ENCODE results near the gene ANKRD22.

The ANKRD22 gene

GRCh38 chr10:88851706-88852105 is at the start of gene ANKRD22:
TSS of gene ANKRD22 (minus strand) at chr10:88851844. CDS start at chr10:88851607, 237 bp downstream.
- DNase-seq, result peak; percentile 61

- DNase-seq, result no peak
Measured at GRCh38 chr10:88899886-88900285, 48.2 kb upstream of the ANKRD22 start.

DNA sequence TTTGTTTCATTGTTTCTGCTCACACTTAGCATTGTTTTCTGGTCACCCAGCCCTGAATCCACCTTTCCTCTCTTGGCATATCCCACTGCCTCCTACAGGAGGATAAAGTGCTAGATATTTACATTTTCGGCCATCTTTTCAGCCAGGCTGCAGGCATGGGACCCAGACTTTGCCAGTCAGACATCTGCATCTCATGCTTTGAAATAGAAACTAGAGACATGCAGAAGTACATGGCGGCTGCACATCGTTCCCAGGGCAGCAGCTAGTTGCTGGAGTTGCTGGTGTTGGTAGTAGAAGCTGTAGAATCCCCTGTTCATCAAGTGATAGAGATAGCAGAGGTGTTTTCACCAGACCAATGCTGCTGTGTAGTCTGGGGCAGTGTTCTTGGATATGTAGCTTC is 47.1 kb upstream of the ANKRD22 start:
- DNase-seq, result no peak

DNA sequence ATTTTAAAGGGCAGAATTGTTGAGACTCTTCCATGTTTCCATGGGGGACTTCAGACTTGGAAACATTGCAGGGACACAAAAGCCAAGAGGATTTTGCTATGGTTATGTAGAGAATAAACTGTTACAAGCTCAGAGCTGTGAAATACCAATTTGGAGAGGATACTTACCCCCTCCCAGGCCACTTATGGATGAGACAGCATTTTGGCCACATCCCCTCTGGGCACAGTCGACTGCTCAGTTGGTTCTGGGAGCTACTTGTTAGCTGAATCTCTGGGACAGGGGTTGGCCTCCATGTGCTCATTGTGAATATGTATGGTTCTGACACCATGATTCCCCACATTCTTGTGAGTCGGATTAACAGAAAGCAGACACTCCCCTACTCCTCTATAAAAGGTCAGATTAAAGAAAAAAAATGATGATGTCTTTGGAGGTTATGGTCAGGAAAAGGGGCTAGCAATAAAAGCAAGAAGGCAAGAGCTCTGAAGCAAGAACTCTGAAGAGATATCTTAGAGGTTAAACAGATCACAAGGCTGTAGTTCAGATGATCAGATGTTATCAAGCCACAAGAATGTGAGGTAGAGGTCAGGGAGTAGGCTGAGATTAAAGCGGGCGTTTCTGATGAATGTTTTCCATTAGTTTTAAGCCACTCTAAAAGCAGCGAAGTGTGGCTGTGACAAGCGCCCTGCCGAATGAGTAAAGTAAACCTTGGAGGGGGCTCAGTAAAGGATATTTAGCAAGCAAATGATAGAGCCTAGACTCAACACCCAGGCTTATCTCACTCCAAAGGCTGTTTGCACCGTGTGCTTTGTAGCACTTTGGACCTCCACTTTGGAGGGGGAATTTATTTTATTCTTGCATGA is 45.6 kb upstream of the ANKRD22 start:
- no peak for DNase-seq

- no peak for DNase-seq
Measured at GRCh38 chr10:88896372-88896993, 44.8 kb upstream of the ANKRD22 start.

DNA sequence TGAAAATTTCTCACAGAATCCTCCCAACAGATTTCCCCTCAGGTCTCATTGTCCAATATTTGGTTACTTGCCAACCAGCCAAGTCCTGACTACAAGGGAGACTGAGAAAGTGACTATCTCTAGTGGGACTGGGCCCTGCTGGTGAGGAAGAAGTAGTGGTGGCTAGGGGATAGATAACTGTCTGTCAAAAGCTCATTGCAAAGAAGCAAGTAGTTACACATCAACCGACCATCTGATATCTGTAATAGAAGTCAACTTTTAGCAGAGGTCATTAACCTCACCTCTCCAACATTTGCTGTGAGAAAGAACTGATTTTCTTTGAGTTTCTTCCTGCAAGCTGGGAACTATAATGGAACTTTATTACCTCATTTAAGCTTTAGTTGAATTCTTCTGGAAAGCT is 43.6 kb upstream of the ANKRD22 start:
- no peak for DNase-seq

- no peak for DNase-seq
Measured at GRCh38 chr10:88893611-88894010, 42.0 kb upstream of the ANKRD22 start.

DNA sequence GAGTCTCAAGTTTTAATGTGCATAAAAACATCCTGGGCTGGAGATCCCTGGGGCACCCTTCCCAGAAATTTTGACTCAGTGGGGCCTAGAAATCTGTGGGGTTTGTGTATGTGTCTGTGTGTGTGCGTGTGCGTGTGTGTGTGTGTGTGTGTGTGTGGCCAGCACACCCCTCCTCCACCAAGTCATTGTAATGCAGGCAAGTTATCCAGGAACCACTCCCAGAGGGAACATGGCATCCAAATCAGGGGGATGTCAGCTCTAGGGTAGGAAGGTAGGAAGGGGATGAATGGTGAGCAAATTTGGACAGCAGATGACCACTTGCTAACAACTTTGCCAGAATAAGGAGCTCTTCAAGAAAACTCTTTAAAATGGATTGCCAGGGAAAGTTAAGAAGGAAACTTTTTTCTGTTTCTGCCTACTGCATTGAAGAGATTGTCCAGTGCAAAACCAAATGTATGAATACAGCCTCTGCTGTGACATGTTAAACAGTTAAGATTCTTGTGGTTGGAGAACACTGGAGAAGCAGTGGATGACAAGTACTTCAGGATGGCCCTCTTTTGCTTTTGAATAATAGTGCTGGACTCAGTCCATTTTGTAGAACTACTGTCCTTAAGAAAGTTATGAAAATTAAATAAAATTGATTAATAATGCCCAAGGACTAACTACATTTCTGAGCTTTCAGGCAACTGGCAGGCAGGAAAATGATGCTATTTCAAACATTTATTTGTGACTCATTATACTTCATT is 40.8 kb upstream of the ANKRD22 start:
- no peak for DNase-seq

GRCh38 chr10:88890681-88891381 is 39.2 kb upstream of the ANKRD22 start:
- no peak for DNase-seq

GRCh38 chr10:88889559-88890337 is 38.1 kb upstream of the ANKRD22 start:
- no peak for DNase-seq

GRCh38 chr10:88888810-88889445 is 37.3 kb upstream of the ANKRD22 start:
- DNase-seq, result no peak

GRCh38 chr10:88886557-88886956 is 34.9 kb upstream of the ANKRD22 start:
- DNase-seq, result no peak

- no peak for DNase-seq
Measured at GRCh38 chr10:88883448-88883809, 31.8 kb upstream of the ANKRD22 start.

DNA sequence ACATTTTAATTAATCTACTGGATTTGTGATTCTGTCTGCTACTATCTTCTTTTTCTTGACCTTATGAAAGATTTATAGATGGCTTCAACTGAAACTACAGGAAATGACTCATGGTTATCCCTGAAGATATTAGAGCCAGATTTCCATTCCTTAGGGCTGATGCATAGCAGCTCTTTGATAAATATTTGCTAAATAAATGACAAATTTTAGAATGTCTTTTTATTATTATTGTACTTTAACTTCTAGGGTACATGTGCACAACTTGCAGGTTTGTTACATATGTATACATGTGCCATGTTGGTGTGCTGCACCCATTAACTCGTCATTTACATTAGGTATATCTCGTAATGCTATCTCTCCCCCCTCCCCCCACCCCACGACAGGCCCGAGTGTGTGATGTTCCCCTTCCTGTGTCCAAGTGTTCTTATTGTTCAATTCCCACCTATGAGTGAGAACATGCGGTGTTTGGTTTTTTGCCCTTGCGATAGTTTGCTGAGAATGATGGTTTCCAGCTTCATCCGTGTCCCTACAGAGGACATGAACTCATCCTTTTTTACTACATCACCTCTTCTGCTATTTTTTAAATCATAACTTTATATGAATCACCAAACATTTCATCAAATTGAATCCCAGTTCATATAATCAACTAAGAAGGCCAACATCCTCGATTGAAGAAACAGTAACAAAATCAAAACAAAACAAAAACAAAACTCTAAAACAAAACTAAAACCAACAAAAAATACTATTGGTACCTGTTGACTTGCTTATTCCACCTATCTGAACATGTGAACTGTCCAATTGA is 31.2 kb upstream of the ANKRD22 start:
- peak; percentile 67 for DNase-seq

- no peak for DNase-seq
Measured at GRCh38 chr10:88881922-88882645, 30.4 kb upstream of the ANKRD22 start.

GRCh38 chr10:88881320-88881719 is 29.7 kb upstream of the ANKRD22 start:
- peak; percentile 22 for DNase-seq

GRCh38 chr10:88880282-88881076 is 28.8 kb upstream of the ANKRD22 start:
- DNase-seq, result peak; percentile 23

GRCh38 chr10:88879534-88880281 is 28.1 kb upstream of the ANKRD22 start, which contains the start of gene STAMBPL1:
TSS of gene STAMBPL1 (plus strand) at chr10:88880245. CDS start at chr10:88901709, 21,464 bp downstream.
- no peak for DNase-seq
